ENCODE measurements around the gene ELOVL6.

The ELOVL6 gene

DNA sequence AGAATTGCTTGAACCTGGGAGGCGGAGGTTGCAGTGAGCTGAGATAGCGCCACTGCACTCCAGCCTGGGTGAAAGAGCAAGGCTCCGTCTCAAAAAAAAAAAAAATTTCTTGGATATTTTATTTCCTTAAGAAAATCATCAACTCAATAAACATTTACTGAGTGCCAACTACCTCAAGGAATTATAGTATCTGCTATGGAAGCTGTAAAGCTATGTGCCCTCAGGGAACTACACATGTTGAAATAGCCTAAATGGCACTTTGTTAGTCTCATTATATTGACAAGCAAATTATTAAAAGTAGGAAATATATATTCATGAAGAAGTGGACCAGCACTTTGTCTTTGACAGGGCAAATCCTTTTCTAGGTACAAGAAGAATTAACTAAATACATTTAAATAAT is 40.8 kb downstream of the ELOVL6 start:
- DNase-seq = no peak

DNA sequence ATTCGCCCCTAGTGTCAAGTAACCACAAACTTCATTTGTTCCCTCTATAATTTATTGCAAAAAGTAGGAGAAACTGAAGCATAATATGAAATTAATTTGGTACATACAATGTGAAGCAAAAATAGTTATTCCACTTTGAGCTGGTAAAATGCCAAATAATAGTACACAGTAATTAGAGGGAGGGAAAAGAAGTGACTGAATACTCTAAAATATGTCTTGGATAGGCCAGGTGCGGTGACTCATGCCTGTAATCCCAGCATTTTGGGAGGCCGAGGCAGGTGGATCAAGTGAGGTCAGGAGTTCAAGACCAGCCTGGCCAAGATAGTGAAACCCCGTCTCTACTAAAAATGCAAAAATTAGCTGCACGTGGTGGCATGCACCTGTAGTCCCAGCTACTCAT is 41.2 kb downstream of the ELOVL6 start:
- peak; percentile 7 for DNase-seq

DNA sequence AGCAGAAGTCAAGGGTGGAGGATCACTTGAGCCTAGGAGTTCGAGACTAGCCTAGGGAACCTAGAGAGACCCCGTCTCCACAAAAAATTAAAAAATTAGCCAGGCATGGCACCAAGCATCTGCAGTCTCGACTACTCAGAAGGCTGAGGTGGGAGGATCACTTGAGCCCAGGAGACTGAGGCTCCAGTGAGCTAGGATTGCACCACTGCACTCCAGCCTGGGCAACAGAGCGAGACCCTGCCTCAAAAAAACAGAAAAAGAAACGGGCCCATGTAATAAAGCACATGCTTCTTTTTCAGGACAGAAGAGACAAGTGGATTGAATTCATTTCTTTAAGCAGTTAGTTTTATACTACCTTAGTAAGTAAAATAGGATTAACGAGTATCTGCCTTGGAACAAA is 42.0 kb downstream of the ELOVL6 start:
- DNase-seq = no peak

DNA sequence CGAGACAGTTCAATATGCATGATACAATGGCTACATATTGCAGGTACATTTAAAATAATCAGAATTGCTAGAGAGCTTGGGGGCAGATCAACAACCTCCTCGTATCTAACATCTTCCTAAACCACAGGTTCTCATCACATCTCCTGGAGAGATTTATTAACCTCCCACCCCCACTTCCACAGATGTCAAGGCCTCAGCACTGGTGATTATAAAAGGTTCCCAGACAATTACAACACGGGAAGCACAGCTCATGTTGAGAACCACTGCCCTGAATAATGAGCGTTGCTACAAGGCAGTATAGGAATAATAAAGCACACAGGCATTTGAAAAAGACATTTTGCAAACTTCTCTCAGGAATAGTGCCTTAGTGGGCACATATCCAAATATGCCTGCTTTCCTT is 42.8 kb downstream of the ELOVL6 start:
- peak; percentile 72 for DNase-seq

DNA sequence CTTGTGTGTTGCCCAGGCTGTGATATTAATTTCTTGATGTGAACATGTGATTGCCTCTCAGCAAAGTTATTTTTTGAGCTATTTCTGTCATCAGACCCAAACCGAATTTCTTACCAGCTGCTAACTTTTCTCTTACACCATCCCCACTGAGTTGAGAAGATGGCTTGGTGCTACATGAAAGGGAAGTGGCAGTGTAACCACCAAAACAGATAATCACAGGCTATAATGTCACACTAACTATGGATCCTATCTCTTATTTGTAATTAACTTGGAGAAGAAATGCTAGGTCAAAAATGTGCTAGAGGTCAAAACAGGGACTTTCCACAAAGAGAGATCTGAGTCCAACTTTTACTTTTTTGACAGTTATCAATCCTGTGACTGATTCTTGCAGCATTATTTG is 43.8 kb downstream of the ELOVL6 start:
- no peak for DNase-seq

DNA sequence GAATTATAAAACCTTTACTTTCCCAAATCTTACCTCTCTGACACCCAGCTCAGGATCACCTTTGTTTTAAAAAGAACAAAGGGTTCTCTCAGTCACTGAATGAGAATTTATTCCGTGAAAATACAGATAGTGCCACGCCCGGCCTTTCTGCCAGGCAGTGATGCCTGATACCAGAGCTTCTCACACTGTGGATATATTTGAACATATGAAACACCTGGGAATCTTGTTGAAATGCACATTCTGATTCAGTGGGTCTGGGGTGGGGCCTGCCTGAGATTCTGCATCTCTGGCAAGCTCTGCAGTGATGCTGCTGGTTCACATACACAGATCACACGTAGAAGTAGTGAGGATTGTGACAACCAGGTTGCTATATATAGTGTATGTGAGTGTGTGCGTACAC is 46.0 kb downstream of the ELOVL6 start:
- no peak for DNase-seq

DNA sequence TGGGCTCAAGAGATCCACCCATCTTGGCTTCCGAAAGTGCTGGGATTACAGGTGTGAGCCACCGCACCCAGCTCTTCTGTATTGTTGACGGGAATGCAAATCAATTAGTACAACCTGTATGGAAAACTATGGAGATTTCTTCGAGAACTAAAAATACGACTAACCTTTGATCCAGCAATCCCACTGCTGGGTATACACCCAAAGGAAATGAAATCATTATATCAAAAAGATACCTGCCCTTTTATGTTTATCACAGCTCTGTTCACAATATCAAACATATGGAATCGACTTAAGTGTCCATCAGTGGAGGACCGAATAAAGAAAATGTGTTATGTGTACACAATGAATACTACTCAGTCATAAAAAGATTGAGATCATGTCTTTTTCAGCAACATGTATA is 49.3 kb downstream of the ELOVL6 start:
- no peak for DNase-seq

DNA sequence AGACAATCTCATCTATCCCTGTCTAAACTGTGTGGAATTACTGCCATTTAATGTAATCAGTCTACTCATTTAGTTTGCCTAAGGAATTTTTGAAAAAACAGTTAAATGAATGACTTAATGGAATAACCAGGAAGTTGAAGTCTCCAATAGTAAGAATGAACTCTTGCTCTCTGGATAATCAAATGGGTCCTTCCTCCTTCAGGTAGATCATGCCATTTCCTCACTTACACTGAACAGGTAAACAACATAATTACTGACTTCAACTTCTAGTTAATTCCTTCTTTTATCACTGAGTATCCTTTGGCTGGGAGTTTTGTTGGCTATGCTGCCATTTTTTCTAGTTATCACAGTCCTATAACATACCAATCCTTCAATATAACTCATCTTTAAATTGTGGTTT is 56.0 kb downstream of the ELOVL6 start:
- no peak for DNase-seq

DNA sequence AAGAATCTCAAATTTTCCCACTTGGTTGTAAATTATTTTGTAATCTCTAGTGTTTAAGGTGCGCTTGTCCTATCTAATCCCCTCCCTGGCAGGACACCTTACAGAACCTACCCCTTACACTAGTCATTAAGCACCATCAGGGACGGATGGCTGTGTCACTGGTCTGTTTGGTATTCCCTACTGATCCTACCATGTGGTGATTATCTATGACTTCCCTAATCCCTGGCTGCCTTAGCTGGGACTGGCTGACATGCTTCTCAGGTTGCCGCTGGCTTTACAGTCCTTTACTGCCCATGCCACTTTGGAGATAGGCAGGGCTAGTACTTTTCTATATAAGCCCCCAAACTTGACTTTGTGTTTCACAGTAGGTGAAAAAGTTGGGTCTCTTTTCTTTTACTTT is 58.6 kb downstream of the ELOVL6 start:
- no peak for DNase-seq

DNA sequence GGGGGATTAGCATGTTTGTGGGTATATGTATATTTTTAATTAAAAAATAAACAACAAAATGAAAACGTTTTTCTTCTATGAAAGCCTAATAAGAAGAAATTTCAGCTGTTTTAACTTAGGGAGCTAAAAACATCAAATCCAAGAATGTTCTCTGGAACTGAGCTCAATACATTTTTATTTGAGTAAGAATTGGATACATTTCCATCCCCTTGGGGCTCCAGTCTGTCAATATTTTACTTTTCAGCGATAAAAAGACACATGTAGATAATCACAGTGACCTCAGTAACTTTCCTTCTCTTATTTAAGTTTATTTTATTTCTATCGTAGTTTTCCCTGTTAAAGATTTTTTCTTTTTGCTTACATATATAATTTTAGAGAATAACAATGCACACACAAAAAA is 59.3 kb downstream of the ELOVL6 start:
- DNase-seq = no peak

DNA sequence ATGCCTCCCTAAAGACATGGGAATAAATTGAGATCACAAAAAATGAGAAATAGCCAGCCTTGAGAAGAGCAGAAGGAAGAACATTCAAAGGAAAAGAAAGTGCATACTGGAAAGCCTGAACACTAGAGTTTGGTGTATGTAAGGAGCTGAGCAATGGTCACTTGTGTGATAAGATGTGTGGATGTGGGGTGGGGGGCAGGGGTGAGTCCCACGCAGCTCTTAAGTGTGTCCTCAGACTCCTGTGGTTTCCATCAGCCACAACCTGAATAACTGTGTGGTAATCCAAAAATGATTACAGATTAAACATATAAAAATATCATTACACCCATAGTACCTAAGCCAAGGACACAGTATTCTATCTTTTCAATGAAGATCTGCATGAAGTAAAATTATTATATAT is 59.9 kb downstream of the ELOVL6 start:
- no peak for DNase-seq

DNA sequence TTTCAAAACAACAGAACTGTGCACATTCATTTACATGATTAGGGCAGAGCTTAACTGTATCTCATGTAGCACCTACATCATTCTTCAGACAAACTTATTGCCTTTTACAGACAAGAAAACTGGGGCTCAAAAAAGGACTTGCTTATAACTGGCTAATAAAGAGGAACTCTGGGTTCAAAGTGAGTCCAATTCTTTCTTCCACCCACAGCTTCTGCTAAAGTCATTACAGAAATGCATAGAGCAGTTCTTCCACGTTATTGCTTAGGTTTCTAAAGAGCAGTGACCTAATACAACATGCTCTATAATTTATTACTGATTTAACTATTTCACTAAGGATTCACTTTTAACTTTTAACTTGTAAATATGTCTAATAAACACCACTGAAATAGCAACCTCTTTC is 60.6 kb downstream of the ELOVL6 start:
- DNase-seq = no peak

DNA sequence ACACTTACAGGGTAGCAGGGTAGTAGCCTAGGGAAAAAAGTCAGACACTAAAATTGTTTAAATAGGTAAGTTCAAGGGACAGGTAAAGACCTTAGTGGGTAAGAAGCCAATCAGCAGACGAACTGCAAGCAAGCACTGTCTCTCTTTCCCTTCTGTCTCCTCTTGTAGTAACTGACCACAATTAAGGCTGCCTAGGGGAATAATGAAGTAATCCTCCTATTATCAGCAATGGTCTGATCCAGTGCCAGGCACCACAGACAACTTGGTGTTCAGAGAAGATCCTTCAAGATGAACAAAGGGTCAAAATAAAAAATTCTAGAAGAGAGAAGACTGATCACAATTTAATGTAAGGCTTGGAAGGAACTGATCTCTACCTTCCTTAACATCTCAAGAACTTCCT is 62.9 kb downstream of the ELOVL6 start:
- no peak for DNase-seq

DNA sequence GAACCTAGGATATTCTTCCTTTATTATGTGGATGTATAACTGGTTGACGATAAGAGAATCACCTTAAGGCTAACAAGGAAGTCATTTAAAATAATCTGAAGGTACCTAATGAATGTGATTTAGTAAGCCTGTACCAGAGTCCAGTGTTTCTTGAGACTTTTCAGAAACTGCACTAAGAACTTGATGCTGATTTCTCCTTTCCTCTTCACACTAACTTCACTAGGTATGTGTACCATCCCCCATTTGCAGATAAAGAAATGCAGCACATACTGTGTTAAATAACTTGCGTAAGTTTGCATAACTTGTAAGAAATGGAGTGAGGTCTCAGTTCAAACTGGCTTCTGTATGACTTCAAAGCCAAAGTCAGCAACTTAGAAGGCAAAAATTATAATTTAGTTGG is 63.3 kb downstream of the ELOVL6 start:
- DNase-seq = no peak

DNA sequence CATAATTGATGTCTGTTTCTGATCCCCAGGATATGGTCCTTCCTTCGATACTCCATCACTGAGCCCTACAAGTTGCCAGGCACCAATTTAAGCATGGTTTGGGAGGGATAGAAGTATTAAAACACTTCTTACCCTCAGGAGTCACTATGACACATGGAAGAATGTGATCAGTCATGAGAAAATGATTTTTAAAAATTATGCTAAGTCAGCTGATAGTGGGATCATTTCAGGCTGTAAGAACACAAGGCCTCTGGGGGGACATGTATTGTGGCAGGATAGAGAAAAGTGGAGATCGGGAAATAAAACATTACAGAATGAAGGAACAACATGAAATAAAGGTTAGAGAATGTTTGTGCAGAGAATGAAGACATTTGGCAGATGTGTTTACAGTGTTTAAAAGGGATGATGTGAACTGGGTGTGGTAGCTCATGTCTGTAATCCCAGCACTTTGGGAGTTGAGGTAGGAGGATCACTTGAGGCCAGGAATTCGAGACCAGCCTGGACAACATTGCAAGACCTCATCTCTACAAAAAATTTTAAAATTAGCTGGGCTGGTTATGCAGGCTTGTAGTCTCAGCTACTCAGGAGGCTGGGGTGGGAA is 64.0 kb downstream of the ELOVL6 start:
- no peak for DNase-seq

DNA sequence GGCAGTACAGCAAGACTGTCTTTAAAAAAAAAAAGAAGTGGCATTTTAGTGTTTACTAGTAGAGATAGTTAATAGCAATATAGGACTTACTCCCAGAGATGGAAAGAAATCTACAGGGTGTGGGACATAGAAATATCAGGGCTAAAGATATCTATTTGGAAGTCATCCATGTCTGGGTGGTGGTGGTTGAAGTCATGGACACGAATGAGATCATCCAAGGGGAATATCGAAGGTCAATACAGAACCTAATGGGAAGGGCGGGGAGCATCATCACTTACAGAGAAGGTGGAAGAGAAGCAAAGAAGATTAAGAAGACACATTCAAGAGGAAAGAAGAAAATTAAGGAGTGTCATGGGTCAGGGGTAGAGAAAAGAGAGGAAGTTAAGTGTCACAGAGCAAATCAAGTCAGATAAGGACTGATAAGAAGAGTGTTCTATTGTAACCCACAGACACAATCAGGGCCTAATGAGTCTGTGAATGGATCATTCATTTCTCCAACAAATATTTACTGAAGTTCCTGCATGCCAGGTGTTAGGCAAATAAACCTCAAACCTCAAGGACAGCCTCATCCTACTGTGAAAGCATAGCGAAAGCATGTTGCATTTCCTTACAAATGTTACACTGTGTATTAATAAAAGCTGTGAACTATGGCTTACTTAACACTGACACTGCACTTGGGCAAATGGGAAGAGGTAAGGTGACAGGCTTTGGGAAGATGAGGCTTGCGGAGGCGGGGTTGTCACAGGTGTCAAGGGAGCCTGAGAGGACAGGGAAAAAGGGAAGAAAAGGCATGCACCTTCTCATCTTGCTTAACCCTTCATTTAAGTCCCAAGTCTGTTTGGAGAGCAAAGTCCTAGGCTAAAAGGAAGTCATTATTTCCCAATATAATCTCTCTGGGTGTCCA is 65.3 kb downstream of the ELOVL6 start:
- DNase-seq = no peak

DNA sequence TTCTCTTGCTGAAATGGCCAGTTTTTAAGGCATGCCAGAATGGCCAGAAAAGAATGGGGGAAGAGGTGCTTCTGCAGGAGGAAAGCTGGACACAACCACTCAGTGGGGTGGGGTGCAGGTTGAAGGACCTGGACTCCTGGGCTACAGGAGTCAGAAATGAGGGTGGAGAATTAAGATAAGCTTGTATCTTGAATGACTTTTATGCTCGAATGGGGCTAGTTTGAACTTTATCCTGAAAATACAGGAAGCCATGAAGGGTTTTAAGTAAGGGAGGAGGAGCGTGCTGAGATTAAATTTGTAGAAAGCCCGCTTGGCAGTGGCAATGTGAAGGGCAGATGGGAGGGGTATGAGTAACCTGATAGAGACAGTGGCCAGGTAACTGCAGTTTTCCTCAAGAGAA is 66.5 kb downstream of the ELOVL6 start:
- DNase-seq = no peak

DNA sequence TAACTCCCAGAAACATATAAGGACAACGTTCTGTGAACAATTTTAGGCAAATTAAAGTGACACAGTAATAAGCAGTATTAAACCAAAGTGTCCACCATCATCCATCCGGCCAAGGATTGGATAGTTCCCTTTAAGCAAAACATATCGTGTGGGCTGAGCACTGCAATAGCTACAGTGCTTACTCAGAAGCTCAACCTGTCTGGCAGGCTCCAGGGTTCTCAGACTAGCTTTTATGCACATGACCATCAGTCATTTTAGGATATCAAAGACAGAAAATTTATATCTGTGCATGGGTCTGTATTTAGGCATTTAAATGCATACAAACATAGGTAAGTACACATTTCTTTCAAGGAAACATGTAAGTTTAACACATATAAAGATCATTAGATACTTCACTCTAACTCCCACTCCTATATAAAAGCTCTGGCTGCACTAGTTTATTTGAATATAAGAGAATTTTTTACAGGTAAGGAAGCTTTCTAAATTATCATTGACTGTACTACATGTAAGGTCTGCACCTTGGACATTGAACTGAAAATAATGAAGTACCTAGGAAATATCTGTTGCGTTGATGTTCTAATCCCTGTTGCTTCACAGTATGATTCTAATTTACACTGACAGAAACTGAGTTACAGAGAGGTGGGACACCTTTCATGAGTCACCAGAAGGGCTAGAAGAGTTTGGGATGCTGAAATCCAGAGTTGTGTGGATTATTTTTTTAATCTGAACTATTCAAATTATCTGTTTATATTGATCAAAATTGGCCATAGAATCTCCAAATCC is 67.6 kb downstream of the ELOVL6 start:
- DNase-seq = no peak

DNA sequence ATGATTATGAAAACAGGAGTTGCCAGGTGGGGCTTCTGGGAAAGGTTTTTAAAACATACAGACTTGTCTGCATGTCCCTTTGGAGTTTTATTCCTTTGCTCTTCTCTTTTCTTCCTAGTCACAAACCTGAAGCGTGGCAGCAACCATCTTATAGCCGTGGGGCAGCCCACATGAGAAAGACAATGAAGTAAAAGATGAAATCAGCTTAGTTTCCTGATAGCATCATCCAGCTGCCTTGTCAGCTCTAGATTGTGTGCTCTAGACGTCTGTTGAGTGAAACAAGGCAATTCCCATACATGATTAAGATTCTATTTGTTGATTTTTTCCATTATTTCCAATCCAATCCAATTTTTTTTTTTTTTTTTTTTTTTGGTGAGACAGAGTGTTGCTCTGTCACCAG is 68.9 kb downstream of the ELOVL6 start:
- no peak for DNase-seq

DNA sequence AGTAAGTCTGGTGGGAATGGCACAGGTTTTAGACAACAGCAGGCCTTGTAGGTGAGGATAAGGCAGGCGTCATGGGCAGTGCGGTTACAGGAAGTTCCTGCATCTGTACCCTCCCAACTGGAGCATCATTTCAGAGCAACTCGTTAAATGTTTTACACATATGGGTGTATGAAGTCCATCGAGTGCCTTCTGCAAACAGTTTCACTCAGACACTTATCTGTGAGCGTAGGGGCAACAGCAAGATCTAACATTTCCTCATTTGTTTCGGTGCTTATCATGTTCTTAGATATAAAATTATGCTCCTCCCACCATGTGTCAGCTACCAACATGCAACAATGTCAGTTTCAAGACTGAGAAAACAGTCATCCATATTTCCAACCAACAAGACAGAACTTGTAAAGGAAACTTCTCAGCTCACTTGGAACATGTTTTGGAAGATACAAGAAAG is 69.9 kb downstream of the ELOVL6 start:
- DNase-seq = no peak

DNA sequence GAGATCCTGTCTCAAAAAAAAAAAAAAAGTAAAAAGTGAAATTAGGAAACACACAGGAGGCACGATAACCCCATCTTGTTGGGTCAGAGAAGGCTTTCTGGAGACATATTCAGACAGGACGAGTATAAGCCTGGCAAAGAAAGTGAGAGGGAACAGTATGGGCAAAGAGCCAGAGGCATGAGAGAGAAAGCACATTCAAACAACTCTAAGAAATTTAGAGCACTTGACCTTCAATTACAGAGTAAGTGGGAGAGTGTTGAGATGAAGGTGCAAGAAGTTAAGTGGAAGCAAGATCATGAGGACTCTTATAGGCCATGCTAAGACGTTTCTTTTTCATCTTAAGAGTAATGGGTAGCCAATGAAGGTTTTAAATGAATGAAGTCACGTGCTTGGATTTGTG is 70.4 kb downstream of the ELOVL6 start:
- DNase-seq = no peak

DNA sequence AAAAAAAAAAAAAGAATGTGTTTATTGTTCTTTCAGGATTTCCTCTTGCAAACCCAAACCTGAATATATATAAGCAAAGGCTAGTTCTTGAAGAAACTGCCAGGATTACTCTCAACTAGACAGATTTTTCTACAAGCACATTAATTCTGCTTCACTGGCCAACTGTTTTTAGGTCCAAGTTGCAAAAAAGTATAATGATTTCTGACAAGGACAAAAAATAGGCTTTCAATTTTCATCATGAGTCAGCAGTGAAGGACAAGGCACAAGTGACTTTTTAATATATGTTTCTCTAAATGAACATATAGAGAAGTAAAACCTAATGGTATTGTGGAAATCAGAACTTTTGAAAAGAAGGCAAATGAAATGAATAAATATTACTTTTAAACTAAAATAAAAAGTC is 73.7 kb downstream of the ELOVL6 start:
- no peak for DNase-seq

DNA sequence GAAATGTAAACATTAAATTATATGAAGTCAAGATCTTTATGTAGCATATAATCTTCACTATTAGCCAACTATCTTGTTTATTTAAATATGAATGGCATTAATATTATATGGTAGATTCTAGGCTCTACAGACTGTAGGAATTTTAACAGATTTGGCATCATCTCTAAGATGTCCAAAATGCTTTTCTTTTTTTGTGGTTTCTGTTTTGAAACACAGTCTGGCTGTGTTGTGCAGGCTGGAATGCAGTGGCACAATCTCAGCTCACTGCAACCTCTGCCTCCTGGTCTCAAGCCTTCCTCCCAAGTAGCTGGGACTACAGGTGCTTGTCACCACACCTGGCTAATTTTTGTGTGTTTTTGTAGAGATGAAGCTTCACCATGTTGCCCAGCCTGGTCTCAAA is 76.2 kb downstream of the ELOVL6 start:
- DNase-seq = no peak

DNA sequence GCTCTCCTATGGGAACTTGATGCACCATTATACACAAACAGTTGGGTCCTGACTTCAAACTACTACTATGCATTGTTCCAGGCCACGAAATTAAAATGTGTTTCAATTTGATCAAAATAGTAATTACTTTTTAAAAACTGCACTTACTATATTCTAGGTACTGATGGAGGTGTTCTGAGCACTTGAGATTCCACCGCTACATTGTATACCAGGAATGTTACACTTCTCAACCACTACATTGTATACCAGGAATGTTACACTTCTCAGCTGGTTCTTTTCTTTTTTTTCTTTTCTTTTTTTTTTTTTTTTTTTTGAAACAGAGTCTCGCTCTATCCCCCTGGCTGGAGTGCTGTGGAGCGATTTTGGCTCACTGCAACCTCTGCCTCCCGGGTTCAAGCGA is 77.9 kb downstream of the ELOVL6 start:
- DNase-seq = no peak
